ENCODE results near the gene RSPH6A.

The RSPH6A gene

GRCh38 chr19:45824531-45825262, 9.6 kb upstream of the RSPH6A start:
- no peak for DNase-seq

GRCh38 chr19:45824041-45824471, 8.9 kb upstream of the RSPH6A start:
- peak; percentile 17 for DNase-seq

GRCh38 chr19:45823182-45823581, 8.1 kb upstream of the RSPH6A start:
- DNase-seq, result no peak

GRCh38 chr19:45822716-45823115, 7.6 kb upstream of the RSPH6A start:
- no peak for DNase-seq

GRCh38 chr19:45821570-45821969, 6.5 kb upstream of the RSPH6A start:
- DNase-seq, result no peak

- no peak for DNase-seq
Observed at GRCh38 chr19:45821103-45821521, 6.0 kb upstream of the RSPH6A start.

- no peak for DNase-seq
Observed at GRCh38 chr19:45820413-45821102, 5.5 kb upstream of the RSPH6A start.

GRCh38 chr19:45819769-45820168, 4.7 kb upstream of the RSPH6A start:
- no peak for DNase-seq

- DNase-seq, result no peak
Observed at GRCh38 chr19:45817725-45818301, 2.7 kb upstream of the RSPH6A start.

- peak; percentile 44 for DNase-seq
Observed at GRCh38 chr19:45817010-45817724, 2.1 kb upstream of the RSPH6A start.

GRCh38 chr19:45816236-45817009, 1.3 kb upstream of the RSPH6A start:
- no peak for DNase-seq

- DNase-seq, result no peak
Observed at GRCh38 chr19:45815481-45816216, 541 bp upstream of the RSPH6A start.

GRCh38 chr19:45814166-45814780, 835 bp downstream of the RSPH6A start:
- no peak for DNase-seq

GRCh38 chr19:45812297-45812696, 2.8 kb downstream of the RSPH6A start:
- DNase-seq, result no peak

GRCh38 chr19:45809643-45810159, 5.4 kb downstream of the RSPH6A start:
- peak; percentile 77 for DNase-seq

- DNase-seq, result no peak
Observed at GRCh38 chr19:45805719-45806118, 9.4 kb downstream of the RSPH6A start.

- DNase-seq, result no peak
Observed at GRCh38 chr19:45804959-45805230, 10.2 kb downstream of the RSPH6A start.

- no peak for DNase-seq
Observed at GRCh38 chr19:45804140-45804958, 10.8 kb downstream of the RSPH6A start.

GRCh38 chr19:45801603-45802175, 13.4 kb downstream of the RSPH6A start:
- no peak for DNase-seq

- peak; percentile 19 for DNase-seq
Observed at GRCh38 chr19:45800070-45800553, 15.0 kb downstream of the RSPH6A start.

Data from DMS79 (cell line).